HG02870 (cell line): ENCODE results near the gene DNM3.

Experiments
- ATAC-seq: cut with Tn5 transposase; IDR thresholded peaks from one replicate; pipeline ENCODE4 v1.9.1; 2021; ENCODE audit warnings: mild to moderate bottlenecking, moderate library complexity; ENCODE audit not compliant: unreplicated experiment

The DNM3 gene

DNA sequence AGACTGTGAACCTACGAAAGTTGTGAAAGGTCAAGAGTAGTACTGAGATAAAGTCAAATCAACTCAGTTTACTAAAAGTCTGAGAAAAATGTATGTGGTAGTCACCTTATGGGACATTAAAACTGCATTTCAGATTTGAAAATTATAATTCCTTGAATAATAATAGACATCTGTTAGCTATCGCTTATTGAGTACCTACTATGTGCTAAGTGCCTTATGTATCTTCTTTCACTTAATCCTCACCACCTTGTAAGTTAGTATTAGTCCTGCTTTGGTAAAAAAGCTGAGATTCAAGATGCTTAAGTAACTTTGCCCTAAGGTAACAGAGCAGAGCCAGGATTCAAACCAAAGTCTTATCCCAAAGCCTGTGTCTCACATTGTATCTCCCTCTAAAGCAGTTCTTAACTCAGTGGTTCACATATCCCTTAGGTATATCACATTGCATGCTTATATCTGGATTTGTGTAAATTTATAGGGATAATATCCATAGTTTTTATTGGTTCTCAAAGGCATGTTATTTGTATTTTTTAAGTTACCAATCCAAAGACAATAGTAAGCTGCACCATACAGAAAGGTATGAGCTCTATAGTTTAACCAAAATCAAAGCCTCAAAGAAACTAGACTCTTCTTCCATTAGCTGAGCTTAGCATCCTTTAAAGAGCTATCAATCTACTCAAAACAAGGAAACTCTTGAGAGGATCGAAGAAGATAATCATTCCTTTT is 601.7 kb downstream of the DNM3 start:
- ATAC-seq, result no peak

GRCh38 chr1:172443666-172444453 is 602.6 kb downstream of the DNM3 start, which contains the start of gene PIGC:
PIGC (minus strand) TSS chr1:172444069; CDS start chr1:172442622, 1,447 bp downstream.
- peak; percentile 99 for ATAC-seq

GRCh38 chr1:172446547-172446946 is 605.2 kb downstream of the DNM3 start:
- no peak for ATAC-seq

GRCh38 chr1:172447641-172448040 is 606.3 kb downstream of the DNM3 start:
- ATAC-seq, result no peak

GRCh38 chr1:172448995-172449584 is 607.8 kb downstream of the DNM3 start:
- no peak for ATAC-seq

- peak; percentile 93 for ATAC-seq
Measured at GRCh38 chr1:172449585-172450523, 608.6 kb downstream of the DNM3 start.

GRCh38 chr1:172450524-172450885 is 609.2 kb downstream of the DNM3 start:
- no peak for ATAC-seq

GRCh38 chr1:172451002-172451443 is 609.7 kb downstream of the DNM3 start:
- no peak for ATAC-seq

GRCh38 chr1:172452536-172453152 is 611.3 kb downstream of the DNM3 start:
- ATAC-seq, result no peak

- no peak for ATAC-seq
Measured at GRCh38 chr1:172453153-172453545, 611.9 kb downstream of the DNM3 start.

GRCh38 chr1:172453607-172454006 is 612.3 kb downstream of the DNM3 start:
- ATAC-seq, result no peak

- ATAC-seq, result no peak
Measured at GRCh38 chr1:172455451-172455850, 614.2 kb downstream of the DNM3 start.

GRCh38 chr1:172456344-172456769 is 615.1 kb downstream of the DNM3 start:
- ATAC-seq, result no peak

DNA sequence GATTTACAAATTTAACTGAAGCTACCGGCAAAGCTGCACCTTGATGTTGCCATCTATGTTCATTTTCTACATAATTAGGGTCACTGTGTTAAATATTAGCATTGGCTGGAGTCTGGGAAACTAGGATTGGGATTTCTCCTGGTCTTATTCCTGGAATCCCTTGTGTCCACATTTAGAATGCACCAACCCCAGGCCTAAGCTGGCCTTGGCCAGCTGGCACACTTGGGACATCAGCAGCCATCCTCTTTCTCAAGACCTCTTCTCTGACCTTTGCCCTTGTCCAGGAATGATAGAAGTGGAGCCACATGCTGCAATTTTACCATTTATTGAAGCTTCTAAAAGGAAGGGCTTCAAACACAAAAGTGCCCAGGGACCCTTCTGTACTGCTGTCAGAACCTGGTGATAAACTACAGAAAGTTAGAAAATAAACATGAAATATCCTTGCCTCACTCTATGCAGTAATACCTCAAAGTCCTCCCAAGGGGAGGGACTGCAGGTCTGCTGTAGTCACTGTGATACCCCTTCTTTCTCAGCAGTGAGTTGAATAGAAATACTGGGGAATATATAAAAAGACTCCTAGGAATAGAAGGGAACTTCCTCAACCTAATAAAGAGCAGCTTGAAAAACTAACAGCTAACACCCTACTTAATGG is 616.3 kb downstream of the DNM3 start:
- ATAC-seq, result no peak

GRCh38 chr1:172460177-172460576 is 618.9 kb downstream of the DNM3 start:
- ATAC-seq, result no peak

DNA sequence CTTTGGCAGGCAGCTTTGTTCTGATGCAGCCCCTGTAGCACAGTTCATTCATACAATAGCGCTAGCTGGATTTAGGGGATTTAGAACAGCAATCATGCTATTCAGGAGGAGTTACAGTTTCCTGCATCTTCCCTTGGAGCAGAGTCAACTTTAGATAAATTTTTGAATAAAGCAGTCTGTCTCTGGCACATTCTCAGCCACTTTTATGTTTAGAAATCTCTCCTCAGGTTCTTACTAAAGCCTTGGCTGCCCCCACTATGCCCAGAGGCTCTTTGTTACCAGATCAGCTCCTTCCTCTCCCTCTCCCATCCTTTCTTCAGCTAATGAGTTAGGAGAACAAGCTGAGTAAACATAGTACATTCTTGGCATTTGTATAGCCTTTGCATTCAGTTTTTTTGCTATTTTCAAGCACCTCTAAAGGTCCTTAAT is 619.6 kb downstream of the DNM3 start:
- no peak for ATAC-seq
